Measurements from ENCODE around the gene BSND.
"Not testable (repeated sequence)": the region's sequence is repeated elsewhere in the genome, so short reads cannot be mapped to it uniquely, and the experiment has no call there.

Gene BSND

DNA sequence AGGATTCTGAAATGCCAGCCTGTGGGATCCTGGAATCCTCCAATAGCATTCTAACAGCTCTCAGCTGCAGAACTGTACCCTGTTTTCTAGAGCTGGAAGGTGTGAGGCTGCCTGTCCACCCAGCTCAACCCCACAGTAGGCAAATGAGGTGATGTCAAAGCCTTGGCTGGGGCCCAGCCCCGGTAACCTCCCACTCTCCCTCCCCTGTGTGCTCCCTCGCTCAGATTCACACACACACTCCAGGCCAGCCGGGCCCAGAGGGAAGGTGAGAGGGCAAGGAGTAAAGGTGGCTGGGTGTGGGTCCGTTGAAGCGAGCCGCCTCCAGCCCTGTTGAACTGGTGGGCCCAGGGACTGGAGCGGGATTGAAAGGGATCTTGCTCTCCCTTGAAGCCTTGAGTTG is at the start of gene BSND:
Gene BSND, plus strand, starts transcription at position 257 of the 400 bp plus-strand sequence. CDS start 254 bp downstream, outside the sequence.
- DNase-seq (ENCODE audit: low spot score) = peak; percentile 26

DNA sequence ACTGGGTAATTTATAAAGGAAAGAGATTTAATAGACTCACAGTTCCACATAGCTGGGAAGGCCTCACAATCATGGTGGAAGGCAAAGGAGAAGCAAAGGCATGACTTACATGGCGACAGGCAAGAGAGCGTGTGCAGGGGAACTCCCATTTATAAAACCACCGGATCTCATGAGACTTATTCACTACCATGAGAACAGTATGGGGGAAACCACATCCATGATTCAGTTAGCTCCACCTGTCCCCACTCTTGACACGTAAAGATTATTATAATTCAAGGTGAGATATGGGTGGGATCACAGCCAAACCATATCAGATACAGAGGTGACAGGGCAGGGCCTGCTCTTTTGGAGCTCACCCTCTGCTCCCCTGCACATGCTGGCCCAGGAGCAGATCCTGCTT is 49.7 kb upstream of the BSND start:
- no peak for DNase-seq (ENCODE audit: low spot score)

DNA sequence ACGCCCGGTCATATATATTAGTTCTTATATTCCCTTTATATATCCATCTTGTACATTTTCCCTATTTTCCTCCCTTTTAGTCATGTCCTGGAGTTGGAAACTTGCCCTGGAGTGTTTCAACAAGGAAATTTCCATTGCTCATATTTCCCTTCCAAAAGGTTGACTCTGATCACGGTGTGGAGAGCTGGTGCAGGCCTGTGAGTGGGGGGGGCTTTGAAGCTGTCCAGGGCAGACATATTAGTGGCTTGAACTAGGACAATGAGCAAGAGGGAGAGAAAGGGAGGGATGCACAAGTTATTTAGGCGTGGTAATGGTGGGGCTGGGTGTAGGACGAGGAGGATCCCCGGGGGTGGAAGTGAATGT is 48.7 kb upstream of the BSND start:
- no peak for DNase-seq (ENCODE audit: low spot score)

DNA sequence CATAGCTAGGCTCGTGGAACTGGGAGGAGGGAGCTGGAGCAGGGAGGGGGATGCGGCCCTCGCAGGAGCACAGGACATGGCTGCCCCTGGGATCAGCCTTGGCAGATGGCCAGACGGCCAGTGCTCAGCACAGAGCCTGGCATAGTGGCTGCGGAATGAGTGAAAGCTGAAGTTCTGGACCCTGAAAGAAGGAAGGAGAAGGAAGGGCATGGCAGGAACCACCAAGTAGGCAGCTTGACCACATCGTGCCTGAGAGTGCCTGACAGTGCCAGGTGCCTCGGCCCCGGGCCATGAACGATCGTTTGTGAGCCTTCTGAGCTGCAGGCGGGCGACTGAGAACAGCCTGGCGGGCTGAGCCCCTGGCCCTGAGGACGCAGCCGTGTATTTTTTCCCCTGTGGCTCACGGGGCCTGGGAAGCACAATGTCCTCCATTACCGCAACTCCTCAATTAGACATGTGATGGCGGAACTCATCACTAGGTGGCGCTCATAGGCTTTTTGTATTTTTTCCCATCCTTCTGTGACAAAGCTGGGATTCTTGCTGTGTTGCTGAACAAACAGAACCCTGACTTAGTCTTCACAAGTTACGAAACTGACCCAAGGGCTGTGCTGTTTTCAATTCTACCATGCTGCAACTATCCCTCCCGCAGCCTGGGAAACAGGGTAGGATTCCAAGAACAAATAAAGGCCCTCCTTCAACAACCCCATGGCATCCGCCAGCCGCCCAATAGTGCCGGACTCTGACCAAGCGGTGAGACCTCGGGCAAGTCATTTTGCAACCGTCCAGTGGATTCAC is 48.2 kb upstream of the BSND start:
- peak; percentile 83 for DNase-seq (ENCODE audit: low spot score)

DNA sequence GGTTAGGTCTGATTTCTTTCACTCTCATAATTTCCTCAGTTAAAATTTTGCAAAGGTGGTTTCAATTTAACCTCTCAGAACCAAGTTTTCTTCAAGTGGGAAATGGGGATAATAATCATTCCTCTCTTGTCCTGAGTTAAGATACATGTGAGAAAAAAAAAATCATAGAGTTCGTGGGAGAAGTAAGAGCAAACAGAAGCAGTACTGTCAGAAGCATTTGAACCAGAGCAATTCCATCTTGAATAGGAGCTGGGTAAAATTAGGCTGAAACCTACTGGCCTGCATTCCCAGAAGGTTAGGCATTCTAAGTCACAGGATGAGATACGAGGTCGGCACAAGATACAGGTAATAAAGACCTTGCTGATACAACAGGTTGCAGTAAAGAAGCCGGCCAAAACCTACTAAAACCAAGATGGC is 46.9 kb upstream of the BSND start:
- no peak for DNase-seq (ENCODE audit: low spot score)

DNA sequence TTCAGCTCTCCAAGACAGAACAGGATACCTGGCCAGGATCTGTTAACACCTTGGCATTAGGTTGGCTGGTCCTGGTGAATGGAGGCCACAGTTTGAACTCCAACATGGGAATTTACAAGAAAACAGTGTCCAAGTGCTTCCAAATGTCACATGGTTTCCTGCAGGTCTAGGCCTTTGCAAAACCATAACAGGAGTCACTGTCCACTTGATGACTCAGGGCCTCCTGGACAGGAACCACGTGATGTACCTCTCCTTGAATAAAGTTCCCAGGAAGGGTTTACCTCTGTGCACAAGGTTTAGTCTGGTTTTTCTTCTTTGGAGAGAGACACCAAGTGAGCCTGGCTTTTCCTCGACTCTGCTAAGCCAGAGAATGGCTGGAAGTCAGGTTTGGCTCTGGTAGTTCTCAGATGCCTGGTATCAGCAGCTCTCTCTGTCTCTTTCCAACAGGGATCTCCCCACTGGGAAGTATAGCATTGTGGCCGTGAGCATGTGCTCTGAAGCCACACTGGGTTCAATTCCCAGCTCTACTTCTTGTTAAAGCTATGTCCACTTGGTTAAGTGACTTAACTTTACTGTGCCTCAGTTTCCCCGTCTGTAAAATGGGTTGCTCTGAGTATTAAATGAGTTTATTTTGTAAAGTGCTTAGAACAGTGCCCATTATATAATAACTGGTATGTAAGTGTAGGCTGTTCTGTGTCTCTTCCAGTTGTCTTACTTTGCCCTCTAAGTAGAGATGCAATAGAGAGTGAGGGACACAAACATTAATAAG is 45.6 kb upstream of the BSND start:
- peak; percentile 82 for DNase-seq (ENCODE audit: low spot score)

DNA sequence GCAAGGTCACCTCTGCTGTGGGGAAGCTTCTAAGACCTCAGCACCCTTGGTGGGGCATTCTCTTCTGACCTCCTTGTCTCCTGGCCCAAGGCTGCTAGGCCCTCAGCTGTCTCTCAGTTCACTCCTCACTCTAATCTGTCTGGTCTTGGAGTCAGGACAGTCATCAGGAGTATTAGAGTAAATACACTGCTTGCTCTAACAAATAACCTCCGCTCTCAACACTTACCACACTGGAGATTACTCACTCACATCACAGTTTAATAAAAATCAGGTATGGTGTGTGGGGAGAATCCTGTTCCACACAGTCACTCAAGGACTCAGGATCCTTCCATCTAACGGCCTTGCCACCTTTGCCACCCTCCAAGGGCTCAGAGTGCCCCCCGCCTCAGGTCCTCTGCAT is 44.9 kb upstream of the BSND start:
- no peak for DNase-seq (ENCODE audit: low spot score)

DNA sequence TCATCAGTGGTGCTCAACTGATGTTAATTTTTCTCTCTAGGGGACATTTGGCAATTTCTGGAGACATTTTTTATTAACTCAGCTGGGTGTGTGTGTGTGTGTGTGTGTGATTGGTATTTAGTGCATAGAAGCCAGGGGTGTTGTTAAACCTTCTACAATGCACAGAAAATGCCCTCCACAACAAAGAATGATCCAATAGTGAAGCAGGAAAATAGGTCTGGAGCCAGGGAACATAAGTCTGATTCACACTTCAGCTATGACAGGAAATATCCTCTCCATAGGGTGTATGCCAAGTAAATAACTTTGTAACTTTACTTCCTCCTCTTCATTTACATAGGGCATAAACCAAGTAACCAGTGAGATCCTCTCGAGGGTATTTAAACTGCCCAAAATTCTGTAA is 43.4 kb upstream of the BSND start:
- peak; percentile 71 for DNase-seq (ENCODE audit: low spot score)

DNA sequence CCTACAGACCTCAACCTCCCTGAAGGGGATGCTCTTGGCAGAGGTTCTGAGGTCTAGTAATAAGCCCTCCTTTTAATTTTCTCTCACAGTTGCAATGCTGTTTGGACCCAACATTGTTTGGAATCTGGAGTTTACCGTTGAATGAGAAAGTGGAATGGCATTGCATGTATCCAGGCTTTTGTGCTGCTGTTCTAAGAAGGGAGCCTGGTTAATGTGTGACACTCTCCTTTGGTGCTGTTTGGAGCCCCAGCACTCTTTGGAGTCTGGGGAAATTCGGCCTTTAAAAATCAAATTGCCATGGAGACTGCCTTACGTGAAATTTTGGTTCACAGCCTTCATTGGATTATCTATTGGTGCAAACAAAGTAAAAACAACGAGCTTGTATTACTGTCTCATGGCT is 42.0 kb upstream of the BSND start:
- peak; percentile 50 for DNase-seq (ENCODE audit: low spot score)

DNA sequence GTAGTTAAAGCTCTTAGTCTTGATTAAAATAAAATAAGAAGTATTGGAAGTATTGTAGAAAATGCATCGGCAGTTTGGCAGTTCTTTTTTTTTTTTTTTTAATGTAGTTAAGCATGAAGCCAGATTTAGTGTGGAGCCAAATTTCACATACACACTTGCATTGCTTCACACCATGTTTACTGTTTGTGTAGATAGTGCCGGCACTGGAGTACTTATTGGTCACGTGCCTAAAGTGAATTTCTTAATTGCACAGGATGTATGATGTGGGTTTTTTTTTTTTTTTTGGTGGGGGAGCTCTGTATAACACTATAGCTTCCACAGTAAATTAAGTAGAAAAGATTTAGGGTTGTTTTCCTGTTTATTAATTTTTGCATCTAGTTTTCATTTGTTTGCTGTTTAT is 39.5 kb upstream of the BSND start:
- DNase-seq (ENCODE audit: low spot score) = no peak

DNA sequence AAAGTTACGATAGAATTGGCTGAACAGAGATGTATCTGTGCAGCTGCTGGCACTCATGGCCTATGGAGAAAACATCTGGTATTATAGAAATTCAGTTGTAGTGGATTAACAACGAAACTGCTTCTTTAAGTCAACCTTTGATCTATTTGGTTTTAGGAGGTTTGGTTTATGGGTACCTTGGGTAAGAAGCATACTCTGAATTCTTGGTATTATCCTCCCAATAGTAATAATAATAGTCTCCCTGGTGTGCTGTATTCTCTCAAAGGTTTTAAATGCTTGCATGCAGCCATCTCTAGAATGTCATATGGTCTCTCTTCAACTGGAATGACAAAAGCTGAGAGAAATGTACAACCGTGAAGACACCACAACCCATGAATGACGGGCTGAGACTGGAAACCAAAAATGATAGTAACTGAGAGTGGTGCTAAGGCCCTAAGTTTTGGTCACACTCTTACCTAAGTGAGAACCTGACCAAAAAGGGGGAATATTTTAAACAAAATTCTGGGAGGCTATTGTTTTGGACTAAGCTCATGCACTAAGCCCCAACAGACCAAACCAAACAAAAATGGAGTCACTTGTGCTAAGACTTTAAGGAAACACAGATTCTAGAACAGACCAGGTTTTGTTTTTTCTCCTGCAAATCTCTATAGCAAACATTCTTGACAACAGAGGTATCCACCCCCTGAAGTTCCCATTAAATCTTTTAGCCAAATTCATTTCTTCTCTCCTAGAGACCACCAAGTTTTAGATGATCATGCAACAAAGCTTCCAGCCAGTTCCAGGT is 35.9 kb upstream of the BSND start:
- DNase-seq (ENCODE audit: low spot score) = no peak

DNA sequence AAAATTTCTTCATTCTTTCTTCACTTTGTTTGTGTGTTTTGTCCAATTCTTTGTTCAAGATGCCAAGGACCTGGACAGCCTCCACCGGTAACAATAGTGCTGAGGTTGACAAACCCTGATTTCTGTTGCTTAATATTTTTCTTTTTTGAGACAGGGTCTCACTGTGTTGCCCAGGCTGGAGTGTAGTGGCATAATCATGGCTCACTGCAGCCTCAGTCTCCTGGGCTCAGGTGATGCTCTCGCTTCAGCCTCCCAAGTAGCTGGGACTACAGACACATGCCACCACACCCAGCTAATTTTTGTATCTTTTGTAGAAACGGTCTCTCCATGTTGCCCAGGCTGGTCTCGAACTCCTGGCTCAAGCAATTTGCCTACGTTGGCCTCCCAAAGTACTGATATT is 34.9 kb upstream of the BSND start:
- DNase-seq (ENCODE audit: low spot score) = not testable (repeated sequence)

DNA sequence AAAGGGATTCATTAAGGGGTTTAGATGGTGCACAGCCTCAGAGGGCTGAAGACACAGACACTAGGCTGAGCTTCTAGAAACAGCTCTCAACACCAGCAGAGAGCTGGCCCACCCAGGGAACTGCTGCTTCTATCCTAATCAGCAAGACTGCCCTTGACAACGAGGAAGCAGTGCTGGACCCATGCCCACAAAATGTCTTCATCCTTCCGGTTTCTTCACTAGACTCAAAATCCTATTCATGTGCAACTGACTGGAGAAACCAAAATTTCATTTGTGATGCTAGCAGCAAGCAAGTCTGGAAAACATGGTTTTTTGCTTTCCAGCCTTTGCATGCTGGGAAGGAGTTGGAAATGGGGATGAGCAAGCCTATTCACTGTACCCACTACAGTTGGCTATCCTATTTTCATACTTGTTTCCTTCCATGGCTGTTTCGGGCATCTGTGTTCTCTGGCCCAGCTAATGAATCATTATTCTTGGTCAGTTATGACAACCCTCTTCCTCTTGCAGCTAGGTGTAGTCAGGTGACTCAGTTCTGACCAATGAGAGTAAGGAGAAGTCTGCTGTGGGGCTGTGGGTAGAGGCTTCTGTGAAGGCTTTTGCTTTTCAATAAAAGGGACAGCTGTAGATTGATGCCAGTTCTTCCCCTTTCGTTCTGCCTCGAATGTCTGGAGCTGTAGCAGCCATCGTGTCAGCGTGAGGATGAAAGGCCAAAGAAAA is 33.0 kb upstream of the BSND start:
- DNase-seq (ENCODE audit: low spot score) = peak; percentile 84

DNA sequence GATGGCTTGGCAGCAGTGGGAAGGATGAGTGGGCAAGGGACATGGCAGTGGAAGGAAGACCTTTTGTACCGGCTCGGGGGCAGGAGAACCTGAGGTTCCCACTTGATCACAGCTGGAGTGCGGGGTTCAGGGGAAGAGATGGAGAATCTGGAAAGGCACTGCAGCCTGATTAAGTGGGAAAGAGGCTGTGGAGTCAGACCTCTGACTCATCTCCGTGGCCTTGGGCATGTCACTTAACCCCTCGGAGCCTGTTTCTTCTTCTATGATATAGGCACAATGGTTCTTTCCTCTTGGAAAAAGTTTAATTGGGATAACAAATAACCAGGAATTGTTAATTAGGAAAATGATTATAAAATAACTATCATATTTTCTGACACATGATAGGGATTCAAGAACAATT is 31.4 kb upstream of the BSND start:
- DNase-seq (ENCODE audit: low spot score) = peak; percentile 52

DNA sequence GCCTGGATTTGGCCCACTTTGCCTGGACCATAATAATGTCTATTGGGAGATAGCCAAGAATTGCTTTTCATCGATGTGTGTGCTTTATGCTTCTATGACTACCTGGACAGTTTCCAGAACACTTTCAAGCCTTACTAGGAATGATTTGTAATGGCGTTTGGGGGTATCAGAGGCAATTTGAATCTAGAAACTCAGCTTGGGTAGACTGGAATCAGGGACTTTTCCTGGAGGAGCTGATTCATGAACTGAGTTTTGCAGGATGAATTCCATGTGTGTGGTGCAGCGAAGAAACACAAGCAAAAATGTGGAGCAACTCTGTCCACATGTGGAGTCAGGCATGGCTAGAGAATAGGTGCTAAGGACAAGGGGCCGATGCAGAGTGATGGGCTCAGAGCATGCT is 30.2 kb upstream of the BSND start:
- DNase-seq (ENCODE audit: low spot score) = peak; percentile 66

DNA sequence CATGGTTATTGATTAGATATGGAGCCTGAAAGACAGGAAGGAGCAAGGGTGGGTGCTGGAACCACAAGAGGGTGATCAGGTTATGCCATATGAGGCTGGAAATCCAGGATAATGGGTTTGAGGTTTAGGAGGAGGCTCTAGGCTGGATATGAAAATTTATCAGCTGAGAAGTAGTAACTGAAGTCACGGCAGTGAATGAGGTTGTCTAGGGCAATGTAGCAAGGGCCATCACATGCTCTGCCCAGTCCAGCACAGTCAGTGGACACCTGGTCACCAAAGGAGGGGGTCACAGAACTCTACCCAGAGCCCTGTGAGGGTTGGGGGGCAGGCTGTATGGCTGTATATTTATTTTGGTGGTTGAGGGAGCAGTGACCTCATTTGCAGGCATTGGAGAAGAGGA is 28.9 kb upstream of the BSND start:
- DNase-seq (ENCODE audit: low spot score) = no peak

DNA sequence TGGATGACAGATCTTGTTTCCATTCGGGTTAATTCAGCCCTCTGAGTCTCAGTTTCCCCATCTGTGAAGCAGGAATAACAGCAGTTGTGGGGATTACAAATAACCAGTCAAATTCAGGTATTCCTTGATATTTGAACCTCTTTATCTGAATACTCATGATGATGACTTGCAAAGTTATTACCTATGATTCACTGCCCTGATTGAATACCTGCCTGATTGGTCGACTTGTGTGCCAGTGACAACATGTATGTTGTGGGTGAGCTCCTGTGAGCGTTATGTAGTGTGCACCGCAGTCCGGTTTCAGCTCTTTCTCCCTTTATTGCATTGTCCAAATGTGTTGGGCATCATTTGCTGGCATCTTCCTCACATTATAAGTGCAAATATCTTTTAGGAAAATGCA is 27.8 kb upstream of the BSND start:
- peak; percentile 37 for DNase-seq (ENCODE audit: low spot score)

DNA sequence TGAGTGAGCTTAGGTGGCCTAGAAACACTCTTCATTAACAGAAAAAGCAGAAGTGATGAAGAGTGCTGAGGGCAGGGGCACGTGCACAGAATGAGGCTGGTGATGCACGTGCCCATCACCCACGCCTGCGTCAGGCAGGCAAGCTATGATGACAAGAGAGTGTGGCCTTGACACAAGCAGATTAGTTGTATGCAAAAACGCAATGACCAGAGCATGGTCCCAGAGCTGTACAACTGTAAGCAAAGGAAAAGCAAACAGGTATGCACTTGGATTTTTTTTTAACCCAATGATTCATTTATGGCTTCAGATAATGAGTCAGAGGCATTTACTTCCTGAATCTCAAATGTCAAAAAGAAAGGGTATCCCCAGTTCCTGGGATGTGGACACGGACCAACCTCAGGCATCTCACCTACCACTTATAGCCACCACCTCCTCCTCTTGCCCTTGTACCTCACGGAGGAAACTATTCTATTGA is 27.4 kb upstream of the BSND start:
- DNase-seq (ENCODE audit: low spot score) = peak; percentile 87

DNA sequence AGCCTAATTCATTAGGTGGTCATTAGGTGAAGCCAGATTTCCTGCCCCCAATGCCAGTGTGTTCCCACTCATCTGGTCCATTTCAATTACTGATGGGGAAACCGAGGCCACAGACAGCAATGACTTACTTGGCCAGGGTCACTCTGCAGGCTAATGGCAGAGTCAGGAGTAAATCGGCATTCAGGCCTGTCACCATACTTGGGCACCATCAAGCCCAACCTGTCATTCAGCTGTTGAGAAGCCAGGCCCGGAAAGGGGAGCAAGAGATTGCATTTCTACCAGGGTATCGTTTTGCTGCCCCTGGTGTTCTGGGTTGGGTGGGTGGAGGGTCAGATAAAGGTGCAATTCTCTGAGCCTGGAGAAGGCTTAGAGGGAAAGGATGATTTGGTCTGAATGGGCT is 26.3 kb upstream of the BSND start:
- DNase-seq (ENCODE audit: low spot score) = no peak

DNA sequence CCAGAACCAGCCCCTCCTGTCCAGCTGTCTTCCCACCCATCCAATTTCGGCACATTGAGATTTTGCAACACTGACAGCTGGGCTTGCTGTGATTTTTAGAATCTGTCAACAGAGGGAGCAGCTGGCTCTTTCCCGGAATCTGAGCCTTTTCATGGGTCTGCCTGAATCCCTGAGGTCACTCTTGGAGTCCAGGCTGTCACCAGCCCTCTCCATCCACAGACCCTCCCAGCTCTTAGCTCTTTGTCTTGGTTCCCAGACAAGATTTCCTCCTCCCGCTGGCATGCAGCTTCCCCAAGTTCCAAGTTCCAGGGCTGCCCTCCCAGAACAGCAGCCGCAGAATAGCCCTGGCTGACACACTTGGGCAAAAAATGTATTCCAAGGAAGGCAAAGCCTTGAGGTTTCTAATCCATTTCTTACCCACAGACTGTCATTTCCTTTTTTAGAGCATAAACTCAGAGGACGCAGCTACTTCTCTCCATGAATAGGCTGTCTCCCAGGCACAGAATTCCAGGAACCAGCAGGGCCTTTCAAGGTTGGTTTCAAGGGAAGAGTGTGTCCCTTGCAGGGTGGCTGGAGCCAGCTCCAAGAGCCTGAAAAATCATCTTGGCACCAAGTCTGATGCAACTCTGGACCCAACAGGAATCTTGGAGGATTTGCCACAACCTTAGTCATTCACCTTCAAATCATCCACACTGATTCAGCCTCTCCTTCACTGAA is 25.4 kb upstream of the BSND start:
- peak; percentile 29 for DNase-seq (ENCODE audit: low spot score)

DNA sequence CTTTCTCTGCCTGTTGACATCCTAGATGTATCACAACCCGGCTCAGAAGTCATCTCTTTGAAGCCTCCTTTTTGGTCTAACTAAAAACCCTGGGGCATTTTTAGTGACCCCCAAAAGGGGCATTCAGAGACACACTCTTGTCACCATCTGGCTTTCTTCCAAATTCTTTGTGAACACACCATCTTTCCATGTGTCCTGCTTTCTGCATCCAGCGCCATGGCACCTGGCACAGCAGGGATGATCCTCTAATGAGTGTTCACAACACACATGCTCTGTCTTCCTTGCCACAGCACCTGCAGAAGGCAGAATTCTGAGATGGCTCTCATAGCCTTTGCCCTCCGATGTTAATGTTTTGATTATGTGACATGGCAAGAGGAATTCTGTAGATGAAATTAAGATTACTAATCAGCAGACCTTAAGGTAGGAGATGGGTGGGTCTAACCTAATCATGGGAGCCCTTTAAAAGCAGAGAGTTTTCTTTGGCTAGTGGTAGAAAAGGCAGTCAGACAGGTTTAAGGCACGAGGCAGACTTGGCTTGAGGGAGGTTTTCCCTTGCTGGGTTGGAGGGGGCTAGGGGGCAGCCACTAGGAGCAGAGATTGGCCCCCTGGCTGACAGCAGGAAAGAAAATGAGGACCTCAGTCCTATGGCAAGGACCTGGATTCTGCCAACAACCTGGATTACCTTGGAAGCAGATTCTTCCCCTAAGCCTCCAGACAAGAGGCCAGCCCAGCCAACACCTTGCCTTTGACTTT is 23.2 kb upstream of the BSND start:
- no peak for DNase-seq (ENCODE audit: low spot score)

Measured in kidney tubule cell (primary cell).